ENCODE results near the gene SIRPG.
"Not testable (repeated sequence)": the region's sequence is repeated elsewhere in the genome, so short reads cannot be mapped to it uniquely, and the experiment has no call there.

SIRPG gene

DNA sequence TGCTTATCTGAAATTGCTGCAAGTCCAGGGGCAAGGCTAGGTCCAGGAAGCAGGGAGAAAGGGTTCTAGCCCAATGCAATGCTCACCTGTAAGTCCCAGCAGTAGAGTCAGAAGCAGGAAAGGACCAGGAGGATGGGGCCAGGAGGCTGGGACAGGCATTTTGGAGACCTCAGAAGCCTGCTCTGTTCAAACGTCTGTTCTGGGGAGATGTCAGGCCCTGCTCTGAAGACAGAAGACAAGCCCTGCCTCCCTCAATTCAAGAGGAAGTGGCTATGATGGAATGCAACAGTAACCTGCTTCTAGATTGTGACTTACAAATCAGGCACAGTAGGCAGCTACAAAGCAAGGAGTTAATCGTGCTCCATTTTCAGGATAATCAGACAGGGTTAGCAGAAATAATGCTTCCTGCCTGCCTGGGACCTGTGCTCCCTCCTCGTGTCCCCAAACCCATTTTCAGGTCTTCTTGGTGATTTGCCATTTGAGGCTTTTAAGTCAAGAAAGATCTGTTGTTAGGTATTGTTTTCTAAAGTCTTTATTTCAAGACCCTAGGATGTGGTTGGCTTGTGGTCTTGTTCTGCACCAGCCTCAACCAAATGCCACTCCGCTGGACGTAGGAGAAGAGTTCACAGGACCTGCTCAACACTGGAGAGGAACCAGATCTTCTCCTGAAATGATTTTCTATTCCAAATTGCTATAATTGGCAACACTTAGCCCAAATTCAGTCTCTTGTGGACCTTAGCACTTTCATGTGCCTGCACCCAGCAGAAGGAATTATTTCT lies at the start of gene SIRPG:
TSS of gene SIRPG (minus strand) at position 224 of the 779 bp plus-strand sequence. CDS start at position 159, 65 bp downstream.
- DNase-seq (ENCODE audit: low spot score): no peak

DNA sequence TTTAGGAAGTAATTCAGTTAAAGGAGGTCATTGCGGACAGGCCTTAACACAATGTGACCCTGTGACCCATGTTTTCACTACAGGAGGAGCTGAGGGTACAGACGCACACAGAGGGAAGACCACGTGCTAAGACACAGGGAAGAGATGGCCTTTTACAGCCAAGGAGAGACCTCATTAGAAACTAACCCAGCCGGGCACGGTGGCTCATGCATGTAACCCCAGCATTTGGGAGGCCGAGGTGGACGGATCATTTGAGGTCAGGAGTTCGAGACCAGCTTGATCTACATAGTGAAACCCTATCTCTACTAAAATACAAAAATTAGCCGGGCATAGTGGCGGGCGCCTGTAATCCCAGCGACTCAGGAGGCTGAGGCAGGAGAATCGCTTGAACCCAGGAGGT lies 49.3 kb upstream of the SIRPG start:
- not testable (repeated sequence) for DNase-seq (ENCODE audit: low spot score)

DNA sequence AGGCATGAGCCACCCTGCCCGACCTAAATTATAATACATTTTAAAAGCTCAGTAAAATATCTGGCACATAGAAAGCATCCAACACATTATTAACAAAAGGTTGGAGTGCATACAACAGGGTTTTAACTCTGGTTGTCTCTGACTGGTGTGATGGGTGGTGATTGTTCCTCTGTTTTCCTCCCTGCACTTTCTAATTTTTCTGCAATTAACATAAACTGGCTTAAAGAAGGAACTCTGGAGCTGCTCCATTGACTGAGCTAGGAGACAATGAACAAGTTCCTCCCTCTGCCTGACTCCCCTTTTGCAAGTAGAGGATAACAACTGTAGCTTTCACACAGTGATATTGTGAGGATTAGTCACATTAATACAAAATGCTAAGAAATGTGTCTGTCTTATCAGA lies 48.5 kb upstream of the SIRPG start:
- DNase-seq (ENCODE audit: low spot score): no peak

DNA sequence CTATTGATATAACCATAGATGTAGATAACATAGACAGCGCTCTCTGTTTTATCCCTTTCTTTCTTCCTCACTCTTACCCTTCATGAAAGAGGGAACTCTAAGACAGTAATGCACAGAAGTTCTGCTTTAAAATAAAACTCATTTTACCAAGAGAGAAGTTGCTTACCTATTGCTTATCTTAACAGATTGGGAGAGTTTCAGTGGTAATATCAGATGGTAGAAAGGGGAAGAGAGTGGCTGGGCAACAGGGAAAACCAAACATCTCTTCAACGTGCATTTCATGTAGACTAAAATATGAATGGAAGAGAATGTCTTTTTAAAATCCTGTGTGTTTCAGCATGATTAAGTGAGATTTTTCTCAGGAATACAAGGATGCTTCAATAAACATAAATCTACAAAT lies 45.3 kb upstream of the SIRPG start:
- DNase-seq (ENCODE audit: low spot score): no peak

DNA sequence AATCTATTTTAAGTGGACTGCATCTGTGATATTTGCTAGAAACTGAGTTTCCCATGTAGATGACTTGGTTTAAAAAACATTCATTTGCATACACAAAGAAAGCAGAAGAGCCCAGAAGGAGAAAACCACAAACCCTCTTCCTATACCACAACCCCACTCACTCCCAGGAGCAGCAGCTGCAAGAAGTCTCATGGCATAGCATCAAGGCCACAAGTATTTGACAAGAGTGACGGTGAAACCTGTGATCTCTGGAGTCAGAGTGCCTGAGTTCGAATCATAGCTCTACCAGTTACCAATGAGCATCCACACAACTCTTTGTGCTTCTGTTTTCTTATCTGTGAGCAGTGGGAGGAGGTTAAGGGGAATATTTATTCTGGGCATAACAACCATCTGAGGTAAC lies 44.7 kb upstream of the SIRPG start:
- no peak for DNase-seq (ENCODE audit: low spot score)

DNA sequence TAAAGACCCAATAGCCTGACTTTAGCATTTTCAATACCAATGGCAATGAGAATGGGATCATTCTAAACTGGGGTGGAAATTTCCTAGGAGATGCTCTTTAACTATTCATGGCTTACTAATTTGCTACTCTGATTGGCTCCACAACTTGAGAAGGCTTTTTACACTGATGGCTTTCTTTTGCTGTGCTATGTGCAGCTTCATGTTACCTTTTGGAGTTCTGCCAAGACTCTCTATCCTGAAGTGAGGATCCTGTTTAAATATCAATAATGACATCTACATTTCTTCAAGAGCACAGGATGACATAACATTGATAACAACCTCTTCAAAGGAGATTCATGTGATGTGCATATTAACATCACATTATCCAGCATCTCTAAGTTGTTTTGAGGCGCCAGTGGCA lies 43.4 kb upstream of the SIRPG start:
- DNase-seq (ENCODE audit: low spot score): peak; percentile 38

DNA sequence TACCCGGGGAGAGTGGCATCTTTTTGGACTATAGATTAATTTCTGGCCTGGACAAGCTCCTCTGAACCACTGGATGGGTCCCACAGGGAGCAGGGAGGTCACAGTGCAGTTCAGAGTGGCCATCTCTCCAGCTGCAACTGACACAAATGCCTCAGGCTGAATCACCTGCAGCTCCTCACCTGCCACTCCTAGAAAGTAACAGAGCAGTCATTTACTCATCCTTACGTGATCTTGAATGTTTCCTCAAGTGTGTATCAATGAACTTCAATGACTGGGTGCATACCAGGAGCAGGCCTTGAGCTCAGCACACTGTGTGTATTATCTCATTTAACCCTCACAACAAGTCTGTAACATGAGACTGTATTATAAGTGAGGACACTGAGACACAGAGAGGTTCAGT lies 40.0 kb upstream of the SIRPG start:
- no peak for DNase-seq (ENCODE audit: low spot score)

DNA sequence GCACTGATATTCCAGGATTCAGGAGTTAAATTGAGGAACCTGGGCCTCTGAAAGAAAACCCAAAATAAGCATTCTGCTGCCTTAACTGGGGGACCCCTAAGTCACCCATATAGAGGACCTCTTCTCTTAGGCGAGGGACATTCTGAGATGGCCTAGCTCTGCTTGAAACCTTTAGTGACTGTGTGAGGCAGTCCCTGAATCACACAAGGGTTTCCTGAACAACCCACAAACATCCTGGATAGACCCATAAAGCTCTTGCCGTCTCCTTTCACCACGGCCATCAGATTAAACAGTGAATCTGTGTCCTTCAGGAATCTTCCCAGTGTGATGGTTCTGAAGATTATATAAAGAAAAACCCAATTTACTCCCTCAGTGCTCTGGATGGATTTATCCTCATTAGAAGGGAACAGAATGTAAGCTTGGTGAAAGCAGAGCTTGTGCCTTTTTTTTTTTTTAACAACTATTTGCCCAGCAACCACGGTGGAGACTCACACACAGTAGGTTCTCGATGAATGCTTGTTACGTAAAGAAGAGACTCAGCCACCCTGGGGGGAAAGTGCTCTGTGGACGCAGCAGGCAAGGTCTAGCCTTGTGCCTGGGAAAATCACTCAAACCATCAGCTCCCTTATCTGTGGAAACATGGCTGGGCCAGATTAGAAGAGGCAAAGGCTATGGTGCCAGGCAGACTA lies 39.1 kb upstream of the SIRPG start:
- no peak for DNase-seq (ENCODE audit: low spot score)

DNA sequence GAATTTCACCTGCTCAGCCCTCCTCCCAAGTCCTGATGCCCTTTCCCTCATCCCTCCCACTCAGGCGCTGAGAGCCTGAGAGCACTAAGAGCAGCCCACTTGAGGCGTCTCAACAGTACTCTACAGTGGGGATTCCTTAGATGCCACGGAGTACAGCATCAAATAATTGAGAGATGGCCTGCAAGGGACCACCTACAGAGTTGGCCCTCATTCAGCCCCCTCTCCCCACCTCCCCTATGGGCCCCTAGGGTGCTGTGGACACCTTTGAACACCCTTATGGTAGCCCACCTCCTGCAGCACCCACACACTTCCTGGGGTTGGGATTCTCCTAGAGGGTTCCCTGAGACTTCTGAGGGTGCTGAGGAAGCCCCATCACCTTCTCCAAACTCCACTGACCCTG lies 37.1 kb upstream of the SIRPG start:
- DNase-seq (ENCODE audit: low spot score): no peak

DNA sequence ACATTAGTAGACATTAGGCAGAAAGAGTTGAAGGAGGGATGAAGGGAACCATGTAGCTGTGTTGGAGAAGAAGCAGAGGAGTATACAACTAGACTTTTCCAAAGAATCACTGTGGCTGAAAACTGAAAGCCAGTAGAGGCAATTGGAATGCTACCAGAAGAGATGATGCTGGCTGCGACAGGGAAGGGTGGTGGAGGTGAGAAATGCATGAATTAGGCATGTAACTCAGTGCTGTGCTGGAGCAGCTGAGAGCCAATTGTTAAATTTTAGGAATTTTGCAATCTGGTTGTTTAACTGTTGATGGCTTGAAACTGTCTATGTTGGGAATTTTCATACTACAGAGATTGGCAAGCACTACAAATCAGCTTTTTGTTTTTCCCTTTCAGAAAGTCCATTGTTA lies 35.8 kb upstream of the SIRPG start:
- no peak for DNase-seq (ENCODE audit: low spot score)

DNA sequence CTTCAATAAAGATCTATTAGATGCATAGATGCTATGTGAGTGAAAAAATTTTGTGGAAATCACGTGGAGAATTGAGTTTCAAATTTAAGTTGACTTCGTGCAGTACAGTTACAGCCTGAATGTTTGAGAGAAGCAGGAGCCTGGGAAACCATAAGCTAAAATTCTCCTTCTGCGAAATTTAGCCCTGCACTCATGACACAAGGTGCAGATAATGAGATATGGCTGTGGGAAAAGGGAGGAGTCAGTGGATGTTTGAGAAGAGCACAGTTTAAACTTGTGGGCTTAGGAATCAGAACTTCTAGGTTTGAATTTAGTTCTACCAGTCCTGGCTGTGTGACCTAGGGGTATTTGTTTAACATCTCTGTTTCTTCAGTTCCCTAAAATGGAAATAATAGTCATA lies 32.1 kb upstream of the SIRPG start:
- no peak for DNase-seq (ENCODE audit: low spot score)

DNA sequence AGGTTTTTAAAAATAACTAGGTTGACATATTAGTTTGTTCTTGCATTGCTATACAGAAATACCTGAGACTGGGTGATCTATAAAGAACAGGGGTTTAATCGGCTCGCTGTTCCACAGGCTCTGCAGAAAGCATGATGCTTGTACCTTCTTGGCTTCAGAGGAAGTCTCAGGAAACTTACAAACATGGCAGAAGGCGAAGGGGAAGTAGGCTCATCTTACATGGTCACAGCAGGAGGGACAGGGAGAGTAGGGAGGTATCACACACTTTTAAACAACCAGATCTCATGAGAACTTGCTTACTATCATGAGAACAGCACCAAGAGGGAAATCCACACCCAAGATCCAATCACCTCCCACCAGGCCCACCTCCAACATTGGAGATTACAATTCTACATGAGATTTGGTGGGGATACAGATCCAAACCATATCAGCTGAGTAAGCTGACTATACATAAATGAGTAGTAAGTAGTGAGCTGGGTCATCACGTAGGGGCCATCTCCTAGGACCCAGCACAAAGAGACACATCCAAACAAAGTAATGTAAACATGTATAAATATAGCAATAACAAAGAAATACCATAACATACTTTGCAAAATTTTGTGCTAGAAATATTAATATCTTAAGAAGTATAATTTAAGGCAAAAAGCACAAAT lies 31.4 kb upstream of the SIRPG start:
- no peak for DNase-seq (ENCODE audit: low spot score)

DNA sequence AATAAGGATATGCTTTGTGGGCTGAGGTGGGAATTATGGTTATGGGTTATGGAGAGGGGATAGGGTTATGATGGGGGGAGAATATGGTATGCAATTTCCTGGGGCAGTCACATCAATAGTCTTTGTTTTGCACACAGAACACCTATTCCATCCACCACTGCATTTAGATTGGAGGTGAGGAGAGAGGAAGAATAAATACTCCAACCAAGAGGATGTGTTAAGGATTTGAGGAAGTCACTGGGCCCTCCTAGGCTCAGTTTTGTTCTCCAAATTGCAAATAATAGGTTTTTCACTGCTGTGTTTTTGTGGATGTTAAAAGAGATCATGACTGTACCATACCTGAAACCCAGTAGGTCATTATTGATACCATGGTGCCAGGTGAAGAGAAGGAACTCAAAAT lies 29.5 kb upstream of the SIRPG start:
- no peak for DNase-seq (ENCODE audit: low spot score)

DNA sequence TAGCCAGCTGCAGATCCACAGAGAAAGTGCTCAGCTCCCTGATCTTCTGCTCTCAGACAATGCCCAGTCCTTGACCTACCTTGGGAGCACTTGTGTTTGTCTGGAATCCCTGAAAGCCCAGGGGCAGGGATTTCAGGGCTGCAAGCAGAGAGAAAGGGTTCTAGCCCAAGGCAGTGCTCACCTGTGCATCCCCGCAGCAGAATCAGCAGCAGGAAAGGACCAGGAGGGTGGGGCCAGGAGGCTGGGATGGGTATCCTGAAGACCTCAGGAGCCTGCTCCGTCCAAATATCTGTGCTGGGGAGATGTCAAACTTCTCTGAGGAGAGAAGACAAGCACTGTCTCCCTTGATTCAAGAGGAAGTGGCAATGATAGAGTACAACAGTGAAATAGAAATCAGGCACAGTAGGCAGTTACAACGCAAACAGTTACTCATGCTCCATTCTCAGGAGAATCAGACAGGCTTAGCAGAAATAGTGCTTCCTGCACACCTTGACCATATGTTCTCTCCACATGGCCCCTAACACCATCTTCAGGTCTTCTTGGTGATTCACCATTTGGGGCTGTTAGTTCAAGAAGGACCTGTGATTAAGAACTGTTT lies 28.7 kb upstream of the SIRPG start:
- no peak for DNase-seq (ENCODE audit: low spot score)

DNA sequence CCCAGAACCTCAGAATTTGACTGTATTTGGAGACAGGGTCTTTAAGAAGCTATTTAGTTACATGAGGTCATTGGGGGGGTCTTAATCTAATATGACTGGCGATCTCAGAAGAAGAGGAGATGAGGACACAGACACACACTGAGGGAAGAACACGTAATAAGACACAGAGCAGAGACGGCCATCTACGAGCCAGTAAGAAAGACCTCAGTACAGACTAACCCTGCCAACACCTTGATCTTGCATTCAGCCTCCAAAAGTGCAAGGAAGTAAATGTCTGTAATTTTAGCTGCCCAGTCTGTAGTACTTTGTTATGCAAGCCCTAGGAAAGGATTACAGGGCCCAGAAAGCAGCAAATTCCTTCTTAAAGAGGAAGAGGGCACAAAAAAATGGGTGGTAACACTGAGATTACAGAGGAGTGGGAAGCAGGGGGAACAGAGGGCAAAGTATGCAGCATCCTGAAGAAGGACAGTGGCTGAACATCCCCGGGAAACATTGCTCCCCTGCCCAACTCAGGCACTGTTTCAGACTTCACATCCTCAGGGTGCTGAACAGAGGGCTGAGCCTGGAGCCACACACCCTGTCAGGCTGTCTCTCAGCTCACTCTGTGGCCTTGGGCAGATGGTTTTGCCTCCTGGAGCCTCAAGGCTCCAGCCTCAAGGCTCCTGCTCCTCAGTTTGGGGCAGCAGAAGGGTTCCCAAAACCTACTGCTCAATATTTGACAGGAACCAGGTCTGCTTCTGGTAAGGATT lies 27.9 kb upstream of the SIRPG start:
- no peak for DNase-seq (ENCODE audit: low spot score)

DNA sequence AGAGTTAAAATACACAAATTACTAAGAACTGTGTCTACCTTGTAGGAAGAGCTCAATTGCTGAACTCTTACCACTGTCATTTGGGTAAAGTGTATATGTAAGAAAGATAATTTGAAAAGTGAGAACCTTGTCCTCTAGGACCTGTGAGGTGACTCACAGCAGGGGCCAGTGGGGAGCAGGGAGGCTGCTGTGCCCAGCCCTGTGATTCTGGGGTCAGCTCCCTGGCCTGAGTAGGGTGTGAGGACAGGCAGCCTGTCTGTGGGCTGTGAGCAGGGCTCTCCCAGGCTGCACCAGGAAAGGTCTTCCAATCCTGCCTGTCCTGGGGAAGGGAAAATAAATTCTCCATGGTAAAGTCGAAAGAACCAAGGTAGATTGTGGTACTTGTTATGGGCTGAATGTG lies 27.3 kb upstream of the SIRPG start:
- DNase-seq (ENCODE audit: low spot score): no peak

DNA sequence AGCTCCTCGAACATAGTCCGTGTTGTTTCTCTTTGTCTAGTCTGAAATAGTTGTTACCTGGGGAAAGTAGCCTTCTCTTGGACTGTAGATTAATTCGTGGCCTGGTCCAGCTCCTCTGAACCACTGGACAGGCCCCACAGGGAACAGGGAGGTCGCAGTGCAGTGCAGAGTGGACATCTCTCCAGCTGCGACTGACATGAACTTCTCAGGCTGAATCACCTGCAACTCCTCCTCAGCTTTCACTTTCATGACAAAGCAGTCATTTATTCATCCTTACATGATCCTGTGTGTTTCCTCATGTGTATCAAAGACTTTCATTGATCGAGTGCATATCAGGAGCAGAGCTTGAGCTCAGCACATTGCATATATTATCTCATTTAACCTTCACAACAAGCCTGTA lies 19.1 kb upstream of the SIRPG start:
- DNase-seq (ENCODE audit: low spot score): no peak

DNA sequence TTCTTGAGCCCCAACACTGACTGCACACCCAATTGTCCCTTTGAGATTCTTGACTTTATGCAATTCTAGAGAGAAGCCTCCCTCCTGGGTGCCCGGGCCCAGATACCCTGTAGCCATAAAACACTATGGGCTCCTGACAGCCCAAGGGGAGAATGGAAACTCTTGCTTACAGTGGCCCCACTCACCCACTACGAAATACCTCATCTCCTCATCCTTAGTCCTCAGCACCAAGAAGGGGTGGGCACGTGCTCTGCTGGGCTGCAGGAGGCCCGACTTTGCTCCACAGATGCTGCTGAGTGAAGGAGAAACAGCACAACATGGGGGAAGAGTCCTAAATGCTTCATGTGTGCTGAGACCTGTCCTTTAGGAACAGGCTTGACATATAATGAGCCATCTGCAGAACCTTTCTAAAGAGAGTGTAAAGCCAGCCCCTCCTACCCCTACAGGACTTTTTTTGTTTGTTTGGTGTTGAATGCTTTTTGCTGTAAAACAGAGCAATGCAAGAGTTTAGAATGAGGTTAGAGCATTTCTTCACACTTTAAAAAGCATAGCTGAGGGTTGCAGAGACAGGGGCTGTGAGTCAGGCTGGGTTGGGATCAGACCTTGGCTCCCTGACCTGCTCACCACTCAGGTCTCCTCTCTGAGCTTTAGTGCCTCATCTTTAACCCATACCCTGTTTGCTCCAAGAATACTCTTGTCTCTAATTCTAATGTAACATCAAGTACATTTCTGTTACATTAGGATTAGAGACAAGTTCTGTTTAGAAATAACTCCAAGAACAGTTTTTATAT lies 17.6 kb upstream of the SIRPG start:
- DNase-seq (ENCODE audit: low spot score): no peak

DNA sequence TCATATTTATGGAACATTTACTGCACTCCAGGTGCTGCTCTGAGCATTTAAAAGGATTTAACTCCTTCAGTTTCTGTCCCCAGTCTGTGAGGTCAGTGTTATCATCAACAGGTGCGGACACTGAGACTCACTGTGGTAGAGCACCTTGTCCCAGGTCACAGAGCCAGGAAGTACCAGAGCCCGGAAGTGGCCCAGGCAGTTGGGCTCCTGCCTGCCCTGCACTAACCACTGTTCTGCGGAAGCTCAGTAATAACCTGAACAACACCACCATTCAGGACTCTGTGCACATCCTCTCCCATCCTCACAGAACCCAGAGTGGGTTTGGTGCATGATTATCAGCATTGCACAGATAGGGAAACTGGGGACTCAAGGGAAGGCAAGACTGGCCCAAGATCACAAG lies 16.8 kb upstream of the SIRPG start:
- DNase-seq (ENCODE audit: low spot score): no peak

DNA sequence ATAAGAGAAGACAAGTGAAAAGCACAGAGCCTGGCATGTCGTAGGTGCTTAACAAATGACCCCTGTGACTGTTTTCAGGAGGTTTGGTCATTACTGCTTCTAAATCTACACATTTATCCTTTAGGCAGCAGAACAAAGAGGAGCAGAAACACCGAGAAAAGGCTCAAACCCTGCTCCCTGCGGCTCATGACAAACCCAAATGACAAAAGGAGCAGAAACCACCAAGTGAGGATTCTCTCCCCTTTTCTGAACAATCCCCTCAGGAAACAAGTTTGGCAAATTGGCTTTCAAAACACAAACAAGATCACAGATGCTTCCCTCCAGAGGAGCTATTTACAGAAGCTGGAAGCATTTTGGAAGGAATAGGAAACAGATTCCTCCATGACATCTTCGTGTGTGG lies 15.8 kb upstream of the SIRPG start:
- DNase-seq (ENCODE audit: low spot score): no peak

DNA sequence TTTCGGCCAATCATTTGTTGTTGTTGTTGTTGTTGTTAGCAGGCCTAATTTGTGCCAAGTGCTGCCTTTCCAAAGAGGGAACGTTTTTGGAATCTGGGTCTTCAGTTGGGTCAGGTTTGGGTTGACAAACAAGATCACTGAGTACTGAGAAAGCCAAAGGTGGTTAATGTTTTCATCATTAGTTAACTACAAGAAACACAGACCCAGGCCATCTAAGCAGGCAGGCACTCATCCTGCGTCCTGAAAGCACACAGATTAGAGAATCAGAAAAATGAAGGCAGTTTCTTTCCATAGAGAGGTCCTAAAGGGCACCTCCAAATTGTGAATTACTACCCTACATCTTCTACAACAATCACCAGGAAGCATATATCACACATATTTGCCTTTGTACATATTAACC lies 15.1 kb upstream of the SIRPG start:
- DNase-seq (ENCODE audit: low spot score): no peak

Measured in hematopoietic multipotent progenitor cell treated with erythropoietin and hydrocortisone succinate and interleukin-3 and kit ligand, for 17 days (in vitro differentiated cells).